ENCODE measurements around the gene PADI4.

Gene PADI4

DNA sequence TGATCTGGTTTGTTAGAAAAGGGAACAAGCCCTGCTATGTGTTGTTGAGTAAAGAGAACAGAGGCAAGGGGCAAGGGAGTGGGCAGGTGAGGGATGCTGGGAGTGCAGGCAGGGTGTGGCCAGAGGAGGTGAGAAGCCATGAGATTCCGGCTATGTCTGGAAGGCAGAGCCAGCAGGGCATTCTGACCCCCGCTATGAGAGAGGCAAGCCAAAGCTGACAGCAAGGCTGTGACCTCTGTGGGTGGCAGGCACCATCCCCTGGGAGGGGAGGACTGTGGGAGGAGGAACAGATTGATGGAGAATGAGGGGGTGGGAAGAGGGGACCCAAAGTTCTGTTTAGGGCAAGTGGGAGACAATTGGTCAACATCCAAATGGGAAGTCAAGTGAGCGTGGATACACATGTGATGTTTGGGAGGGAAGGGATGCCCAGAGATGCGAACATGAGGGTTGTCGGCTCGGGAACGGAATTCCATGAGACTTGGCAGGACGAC is 44.5 kb downstream of the PADI4 start:
- no peak for DNase-seq

DNA sequence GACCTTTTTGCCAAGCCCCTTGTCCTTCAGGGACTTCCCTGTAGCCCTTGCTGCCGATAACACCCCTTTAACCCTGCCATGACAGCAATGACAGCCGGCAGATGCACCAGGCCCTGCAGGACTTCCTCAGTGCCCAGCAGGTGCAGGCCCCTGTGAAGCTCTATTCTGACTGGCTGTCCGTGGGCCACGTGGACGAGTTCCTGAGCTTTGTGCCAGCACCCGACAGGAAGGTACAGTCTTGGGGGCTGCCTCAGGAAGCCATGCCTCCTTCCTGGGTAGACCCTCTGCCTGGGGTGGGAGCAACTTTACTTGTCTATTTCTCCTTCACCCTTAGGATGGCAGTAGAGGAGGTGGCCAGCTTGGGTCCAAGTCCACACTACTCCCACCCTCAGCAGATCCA is 47.9 kb downstream of the PADI4 start:
- no peak for DNase-seq

DNA sequence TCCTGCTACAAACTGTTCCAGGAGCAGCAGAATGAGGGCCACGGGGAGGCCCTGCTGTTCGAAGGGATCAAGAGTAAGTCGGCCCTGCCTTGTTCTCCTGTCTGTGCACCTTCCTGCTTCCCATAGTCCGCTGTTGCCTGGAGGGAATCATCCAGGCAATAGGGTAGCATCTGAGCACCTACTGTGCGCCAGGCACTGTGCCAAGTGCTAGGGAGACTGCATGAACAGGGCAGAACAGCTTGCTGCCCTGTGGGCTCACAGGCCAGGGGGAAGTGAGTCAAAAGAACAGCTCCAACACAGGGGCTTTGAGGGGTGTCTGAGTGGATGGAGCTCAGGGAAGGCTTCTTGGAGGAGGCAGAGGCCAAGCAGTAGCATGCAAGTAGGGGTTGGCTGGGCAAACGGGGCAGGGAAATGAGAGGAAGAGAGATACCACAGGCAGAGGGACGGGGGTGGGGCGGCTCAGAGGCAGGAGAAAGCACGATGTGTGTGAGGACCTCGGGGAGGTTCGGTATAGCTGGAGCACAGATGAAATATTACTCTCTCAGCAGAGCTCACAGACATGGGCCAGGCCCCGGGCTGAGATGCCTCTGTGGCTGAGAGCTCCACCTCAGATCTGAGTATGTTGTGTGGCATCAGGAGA is 48.5 kb downstream of the PADI4 start:
- no peak for DNase-seq

DNA sequence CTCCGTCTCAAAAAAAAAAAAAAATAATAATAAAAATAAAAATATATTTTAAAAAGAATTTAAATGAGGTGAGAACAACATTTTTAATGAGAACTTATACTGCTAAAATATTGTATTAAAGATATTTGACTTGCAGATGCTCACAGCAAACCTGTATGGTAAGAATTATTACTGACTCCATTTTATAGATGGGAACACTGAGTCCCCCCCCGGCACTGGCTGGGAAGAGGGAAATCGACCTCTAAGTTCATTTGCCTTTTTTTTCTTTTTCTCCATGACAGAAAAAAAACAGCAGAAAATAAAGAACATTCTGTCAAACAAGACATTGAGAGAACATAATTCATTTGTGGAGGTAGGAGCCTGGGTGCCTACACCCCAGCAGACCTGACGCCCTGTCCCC is 50.6 kb downstream of the PADI4 start:
- DNase-seq = no peak

DNA sequence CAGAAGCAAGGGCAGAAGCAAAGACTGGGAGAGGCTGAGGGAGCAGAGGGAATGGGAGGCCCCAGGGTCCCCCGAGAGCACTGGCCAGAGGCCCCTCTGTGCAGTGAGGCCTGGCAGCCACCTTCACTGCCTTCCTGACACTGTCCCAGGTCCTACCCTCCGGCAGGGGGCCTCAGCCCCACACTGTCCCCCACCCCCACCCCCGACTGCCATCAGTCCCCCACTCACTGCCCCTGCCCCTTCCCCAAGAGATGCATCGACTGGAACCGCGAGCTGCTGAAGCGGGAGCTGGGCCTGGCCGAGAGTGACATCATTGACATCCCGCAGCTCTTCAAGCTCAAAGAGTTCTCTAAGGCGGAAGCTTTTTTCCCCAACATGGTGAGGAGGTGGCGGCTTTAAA is 51.0 kb downstream of the PADI4 start:
- DNase-seq = no peak

DNA sequence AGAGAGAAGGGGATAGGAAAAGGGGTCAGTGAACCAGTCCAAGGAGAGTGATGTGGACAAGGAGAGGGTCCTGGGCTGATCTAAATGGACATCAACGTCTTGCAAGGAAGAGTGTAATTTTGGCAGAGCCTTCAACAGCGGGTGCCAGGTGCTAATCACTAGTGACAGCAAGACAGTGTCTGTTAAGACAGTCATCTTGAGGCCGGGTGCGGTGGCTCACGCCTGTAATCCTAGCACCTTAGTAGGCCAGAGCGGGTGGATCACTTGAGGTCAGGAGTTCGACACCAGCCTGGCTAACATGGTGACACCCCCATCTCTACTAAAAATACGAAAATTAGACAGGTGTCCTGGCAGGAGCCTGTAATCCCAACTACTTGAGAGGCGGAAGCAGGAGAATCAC is 51.8 kb downstream of the PADI4 start:
- no peak for DNase-seq

DNA sequence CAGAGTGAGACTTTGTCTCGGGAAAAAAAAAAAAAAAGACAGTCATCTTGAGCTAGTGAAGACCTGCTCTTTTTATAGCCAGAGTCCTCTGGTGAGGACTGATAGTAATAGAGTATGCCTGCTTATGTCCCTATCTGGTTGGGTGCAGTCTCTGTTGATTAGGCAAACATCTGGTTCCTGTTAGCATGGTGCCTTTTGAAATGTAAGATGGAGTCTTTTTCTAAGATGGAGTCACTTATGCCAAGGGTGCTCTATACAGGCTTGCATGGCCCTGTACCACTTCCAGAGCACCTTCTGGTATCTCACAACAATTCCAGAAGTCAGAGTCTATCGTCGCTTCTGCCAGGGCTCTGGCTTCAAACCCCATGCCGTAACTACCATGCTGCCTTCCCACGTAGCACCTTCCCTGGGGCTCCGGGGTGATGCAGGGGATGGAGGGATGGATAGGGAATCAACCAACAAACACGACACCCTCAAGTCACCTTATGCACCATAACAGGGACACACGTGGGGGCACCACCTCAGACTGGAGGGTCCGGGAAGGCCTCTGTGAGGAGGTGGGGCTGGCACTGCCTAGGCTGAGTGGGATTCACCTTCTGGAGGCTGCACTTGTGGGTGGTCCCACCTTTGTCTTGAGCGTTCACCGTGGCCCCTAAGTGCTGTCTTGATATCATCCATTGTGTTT is 52.4 kb downstream of the PADI4 start:
- DNase-seq = no peak

DNA sequence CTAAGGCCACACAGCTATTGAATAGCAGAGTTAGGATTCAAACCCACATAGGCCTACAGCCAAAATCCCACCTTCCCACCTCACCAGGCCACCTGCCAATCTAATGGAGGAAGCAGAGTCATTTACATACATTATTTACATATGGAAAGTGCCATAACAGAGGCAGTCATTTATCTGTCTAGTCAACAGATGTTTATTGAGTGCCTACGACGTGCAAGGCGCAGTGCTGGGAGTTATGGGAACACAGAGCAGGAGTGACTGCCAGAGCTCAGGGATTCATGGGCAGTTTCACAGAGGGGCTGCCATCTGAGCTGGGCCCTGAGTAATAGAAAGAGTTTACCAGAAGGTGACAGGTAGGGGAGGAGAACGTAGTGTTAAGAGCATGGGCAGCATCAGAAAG is 53.7 kb downstream of the PADI4 start:
- no peak for DNase-seq

DNA sequence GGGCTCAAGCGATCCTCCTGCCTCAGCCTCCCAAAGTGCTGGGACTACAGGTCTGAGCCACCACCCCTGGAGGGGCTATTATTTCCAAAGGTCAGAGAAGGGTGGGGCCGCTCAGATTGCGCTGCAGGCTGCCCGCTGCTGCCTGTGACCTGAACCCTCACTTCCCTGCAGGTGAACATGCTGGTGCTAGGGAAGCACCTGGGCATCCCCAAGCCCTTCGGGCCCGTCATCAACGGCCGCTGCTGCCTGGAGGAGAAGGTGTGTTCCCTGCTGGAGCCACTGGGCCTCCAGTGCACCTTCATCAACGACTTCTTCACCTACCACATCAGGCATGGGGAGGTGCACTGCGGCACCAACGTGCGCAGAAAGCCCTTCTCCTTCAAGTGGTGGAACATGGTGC is 55.4 kb downstream of the PADI4 start:
- no peak for DNase-seq

DNA sequence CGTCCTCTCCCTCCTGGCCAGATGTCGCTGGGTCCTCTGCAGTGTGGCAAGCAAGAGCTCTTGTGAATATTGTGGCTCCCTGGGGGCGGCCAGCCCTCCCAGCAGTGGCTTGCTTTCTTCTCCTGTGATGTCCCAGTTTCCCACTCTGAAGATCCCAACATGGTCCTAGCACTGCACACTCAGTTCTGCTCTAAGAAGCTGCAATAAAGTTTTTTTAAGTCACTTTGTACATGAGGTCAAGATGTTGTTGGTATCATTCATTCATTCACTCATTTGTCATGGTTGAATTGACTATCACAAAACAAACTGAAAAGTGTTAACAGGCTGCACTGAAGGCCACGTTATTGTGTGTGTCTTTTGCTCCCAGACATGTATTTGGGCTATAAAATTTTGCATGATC is 55.8 kb downstream of the PADI4 start:
- DNase-seq = no peak

DNA sequence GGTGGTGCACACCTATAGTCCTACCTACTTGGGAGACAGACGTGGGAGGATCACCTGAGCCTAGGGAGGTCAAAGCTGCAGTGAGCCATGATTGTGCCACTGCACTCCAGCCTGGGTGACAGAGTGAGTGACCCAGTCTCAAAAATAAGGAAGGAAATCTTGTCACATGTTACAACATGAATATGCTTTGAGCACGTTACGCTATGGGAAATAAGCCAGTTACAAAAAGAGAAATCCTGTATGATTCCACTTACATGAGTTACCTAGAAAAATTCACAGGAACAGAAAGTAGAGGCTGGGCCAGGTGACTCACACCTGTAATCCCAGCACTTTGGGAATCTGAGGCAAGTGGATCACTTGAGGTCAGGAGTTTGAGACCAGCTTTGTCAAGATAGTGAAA is 57.3 kb downstream of the PADI4 start:
- DNase-seq = no peak

DNA sequence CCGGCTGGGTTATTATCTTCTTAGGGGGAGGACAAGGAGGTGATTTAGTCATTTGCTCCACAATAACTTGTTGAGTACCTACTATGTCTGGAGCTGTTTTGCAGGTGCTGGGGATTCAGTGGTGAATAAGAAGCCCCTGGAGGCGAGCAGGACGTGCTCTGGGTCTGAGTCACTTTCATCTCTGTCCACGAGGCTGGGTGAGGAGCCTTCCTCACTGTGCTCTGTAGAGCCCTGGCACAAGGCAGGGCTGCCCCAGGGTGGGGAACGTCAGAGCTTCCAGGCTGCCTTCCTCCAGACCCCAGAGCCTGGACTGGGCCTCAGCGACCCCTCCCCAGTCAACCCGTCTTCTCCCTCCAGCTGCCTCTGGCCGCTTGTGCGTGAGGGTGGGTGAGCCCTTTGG is 61.5 kb downstream of the PADI4 start:
- DNase-seq = no peak

DNA sequence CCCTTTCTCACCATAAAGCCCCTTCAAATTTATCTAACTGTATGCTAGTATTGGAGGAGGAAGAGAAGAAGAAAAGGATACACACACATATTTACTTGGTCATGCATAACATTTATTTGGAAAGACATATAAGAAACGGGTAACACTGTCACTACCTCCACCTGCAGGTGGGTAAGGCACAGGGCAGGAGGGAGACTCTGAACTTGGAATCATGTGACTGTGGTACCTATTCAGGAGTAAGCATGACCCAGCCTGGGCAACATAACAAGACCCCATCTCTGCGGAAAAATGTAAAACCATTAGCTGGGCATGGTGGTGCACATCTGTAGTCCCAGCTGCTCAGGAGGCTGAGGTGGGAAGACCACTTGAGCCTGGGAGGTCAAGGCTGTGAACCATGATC is 62.6 kb downstream of the PADI4 start:
- no peak for DNase-seq

DNA sequence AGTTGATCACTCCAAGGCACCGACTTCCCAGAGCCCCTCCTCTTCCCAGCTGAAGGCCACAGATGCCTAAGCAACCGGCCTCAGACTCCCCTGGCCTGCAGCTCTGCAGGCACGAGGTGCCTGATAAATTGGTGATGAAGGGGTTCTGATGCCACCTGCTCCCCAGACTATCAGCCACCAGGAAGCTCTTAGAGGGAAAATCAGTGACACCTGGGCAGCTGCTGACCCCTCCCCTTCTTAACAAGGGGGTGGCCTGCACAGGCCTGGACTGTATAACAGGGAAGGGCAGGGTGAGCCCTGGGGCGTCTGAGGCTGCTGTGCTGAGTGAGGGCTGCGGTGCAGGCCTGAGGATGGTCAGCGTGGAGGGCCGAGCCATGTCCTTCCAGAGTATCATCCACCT is 63.9 kb downstream of the PADI4 start, which contains the start of gene PADI6:
Gene PADI6, plus strand, starts transcription at position 301 of the 400 bp plus-strand sequence. Its CDS starts 50 bp downstream, at position 351.
- DNase-seq = no peak

DNA sequence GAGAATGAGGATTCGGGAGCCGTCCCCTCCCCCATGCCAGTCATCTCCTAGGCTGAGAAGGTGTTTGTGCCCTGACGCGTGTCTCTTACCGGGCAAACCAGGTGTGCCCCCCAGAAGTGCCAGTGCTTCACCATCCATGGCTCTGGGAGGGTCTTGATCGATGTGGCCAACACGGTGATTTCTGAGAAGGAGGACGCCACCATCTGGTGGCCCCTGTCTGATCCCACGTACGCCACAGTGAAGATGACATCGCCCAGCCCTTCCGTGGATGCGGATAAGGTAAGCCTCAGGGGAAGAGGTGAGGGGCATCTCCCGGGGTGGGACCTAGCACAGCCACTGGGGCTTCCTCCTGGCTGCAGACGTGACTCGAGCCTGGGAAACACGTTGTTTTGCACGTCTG is 65.0 kb downstream of the PADI4 start:
- no peak for DNase-seq

DNA sequence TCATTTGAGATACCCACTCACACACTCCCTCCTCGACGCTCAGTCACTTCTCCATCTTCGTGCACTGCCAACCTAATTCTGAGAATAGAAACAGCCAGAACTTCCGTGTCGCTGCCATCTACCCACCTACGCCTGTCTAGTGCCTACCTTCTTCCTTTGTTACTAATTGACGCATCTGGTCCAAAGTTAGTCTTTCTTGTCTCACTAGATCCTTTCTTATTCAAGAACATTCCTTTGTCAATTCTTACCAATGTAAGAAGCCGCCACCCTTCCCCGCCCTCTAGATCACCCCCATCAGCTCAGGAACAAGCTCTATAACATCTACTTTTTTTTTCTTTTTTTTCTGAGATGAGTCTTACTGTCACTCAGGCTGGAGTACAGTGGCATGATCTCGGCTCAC is 67.7 kb downstream of the PADI4 start:
- no peak for DNase-seq

DNA sequence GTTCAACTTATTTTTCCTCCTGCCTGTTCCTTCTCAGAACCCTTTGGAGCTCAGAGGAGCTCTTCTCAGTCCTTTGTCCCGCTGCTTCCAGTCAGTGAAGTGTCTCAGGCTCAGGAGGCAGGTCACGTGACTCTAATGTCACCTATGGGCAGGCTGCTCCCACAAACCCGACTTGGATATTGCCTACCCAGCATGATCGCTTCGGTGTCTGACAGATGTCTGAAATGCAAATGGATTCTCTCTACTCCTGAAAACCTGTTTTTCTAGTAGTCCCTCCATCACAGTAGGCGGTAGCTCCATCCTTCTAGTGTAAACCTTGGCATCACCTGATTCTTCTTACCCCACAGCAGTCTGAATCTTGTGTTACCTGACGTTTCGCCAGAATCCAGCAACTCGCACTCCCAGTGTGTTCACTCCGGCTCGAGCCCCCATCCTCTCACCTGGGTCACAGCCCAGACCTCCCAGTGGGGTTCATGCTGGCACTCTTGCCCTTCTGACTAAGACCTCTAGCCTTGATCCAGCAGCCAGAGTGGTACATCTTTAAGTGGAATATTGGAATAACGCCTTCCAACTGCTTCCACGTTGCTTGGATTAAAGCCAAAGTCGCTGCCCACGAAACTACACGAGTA is 69.4 kb downstream of the PADI4 start:
- no peak for DNase-seq

DNA sequence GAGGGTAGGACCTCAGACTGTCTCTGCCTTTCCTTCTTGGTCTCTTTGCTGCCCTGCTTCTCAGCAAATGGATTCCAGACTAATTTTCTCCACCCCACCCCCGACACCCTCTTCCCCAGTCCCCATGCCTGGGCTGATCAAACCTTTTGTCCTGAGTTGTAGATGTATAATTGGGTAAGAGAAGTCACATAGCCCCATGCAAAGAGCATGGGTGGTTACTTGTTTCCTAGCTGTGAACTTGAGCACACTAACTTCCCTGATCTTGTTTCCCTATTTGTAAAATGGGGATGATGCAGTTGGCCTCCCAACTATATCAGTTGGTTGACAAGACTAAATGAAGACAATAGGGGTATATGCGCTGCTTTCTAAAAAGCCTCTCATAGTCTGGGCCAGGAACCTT is 73.2 kb downstream of the PADI4 start:
- DNase-seq = no peak

DNA sequence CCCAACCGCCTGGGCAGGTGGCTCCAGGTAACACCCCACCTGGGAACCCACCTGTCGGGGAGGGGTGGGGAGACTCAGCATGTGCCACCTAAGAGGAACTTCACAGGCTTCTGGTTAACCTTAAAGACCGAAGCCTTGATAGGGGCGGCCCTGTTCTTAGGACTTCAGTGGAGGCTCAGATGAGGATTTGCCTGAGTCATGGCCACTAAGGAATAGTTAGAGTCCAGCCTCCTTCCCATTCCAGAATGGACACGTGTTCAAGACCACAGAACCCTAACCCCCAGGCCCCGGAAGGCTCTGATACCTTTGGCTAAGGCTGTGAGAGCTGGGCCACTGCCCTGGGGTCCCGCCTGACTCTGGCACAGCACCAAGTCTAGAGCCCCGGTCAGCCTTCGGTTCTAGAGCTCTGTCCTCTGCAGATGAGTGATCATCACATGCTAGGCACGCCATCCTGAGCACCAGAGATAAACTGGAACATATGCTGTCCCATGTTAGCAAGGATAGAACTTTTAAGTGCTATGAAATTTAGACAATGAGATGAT is 84.3 kb downstream of the PADI4 start:
- DNase-seq = no peak

DNA sequence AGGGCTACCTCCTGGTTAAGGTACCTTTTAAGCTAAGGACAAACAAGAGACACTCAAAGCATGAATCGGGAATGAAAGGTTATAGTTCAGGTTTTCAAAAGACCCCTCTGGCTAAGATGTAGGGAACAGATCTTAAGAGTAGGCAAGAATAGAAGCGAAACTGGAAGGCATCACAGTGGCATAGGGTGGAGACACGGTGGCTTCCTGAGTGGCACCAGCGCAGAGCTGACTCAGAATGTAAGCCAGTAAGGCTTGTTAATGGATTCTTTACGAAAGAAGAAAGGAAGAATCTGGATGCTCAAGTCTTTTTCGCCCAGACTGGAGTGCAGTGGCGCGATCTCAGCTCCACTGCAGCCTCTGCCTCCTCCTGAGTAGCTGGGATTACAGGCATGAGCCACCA is 85.2 kb downstream of the PADI4 start:
- no peak for DNase-seq

DNA sequence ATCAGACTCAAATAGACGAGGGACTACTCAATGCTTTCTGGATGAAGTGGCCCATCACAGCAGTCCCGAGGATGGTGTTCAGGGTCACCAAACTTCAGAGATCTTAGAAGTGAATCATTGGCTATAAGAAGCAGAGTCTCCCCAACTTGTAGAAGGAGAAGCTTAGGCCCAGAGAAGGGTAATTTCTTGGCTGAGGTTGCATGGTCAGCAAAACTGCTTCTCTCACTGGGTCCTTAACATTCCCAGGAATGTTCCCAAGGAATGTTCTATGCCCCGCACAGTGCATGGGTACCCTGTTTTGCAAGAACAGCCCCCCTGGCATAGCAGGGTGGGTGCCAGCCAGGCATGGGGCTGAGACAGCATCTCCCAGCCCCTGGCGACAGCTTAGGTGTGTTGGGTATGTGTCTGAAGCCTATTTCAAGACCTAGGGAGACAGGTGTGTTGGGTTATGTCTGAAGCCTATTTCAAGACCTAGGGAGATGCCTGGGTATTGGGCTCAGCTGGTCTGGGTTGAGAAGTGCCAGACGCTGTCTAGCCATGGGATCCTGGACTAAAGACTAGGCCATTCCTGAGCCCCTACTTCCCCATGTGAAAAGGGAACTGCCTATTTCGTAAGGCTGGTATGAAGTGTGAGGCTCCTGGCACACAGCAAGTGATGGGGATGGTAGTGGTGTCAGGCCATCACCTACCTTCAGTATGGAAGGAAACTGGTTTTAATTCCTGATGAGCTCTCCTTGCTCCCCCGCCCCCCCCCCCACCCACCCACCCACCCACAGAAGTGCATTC is 90.1 kb downstream of the PADI4 start:
- no peak for DNase-seq

DNA sequence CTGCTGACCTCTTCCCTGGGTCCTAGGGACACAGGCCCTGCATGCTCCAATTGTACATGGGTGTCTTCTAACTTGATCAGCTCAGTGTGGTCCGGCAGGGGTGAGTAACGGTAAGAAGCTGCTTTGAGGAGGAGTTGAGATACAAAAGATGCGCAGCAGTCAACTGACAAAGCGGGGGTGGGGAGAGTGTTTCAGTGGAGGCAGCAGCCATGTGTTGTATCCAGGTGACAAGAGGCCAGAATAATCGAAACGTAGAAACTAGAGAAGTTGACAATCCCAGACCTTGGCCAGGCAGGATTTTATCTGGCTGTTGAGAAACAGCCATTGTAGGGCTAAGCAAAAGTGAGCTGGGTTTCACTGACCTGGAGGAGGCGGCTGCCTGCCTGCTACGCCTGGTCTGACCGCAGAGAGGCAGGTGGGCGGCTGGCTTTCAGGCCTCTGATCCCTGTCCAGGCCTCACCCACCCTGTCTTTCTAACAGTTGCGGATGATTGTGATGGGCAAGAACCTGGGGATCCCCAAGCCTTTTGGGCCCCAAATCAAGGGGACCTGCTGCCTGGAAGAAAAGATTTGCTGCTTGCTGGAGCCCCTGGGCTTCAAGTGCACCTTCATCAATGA is 92.8 kb downstream of the PADI4 start:
- no peak for DNase-seq

DNA sequence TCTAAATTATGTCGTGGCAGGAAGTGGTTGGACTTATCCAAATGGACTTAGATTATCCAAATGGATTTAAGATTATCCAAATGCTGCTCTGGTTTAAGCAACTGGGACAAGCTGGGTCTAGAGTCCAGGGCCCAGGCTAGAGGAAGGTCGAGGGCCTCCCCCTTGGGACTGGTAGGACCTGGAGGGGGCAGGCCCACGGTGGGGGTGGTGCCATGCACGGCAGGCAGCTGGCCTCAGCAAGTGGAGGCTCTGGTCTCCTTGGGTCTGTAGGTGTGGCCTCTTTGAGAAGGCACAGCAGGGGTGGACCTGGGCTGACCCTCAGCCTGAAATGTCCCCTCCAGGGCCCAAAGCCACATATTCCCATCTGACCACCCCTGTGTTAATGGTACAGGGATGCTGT is 93.8 kb downstream of the PADI4 start:
- no peak for DNase-seq
